IMR-90 (cell line): ENCODE results near the gene EPN3. TPM values are rescaled to one million over a fixed set of nuclear protein-coding genes. Genes with fewer than 3 reads are reported as not detected.

Experiments
- ATAC-seq: fragments of 200-7000 bp; cut with Tn5 transposase; 2 replicates; pipeline ENCODE4 v1.9.1; 2020; ENCODE audit warnings: low read depth, mild to moderate bottlenecking, moderate library complexity
- BruUV-seq: library from RNA; stranded (reverse); fragments of 400-500 nt; replicated peaks from 2 replicates; lab custom pipeline; 2021; lab: Mats Ljungman, UMichigan
- CTCF ChIA-PET: fragments of 300-600 bp; formaldehyde crosslinking; extraction: SDS; loops from one replicate; lab custom pipeline; 2021; ENCODE audit warnings: antibody characterized with exemption; lab: Yijun Ruan, JAX
- POLR2A ChIA-PET: fragments of 300-600 bp; sonication (Branson Sonifier 250); formaldehyde crosslinking; loops from one replicate; lab custom pipeline; 2022; ENCODE audit warnings: antibody characterized with exemption; ENCODE audit not compliant: unreplicated experiment; lab: Charles Lee
- DNase-seq: peaks from one replicate; pipeline ENCODE4 v3.0.0; 2013
- H2AFZ ChIP-seq: replicated peaks from 2 replicates; pipeline ENCODE3; 2013; ENCODE audit warnings: low read length, mild to moderate bottlenecking; ENCODE audit not compliant: poor library complexity
- H2AK5ac ChIP-seq: 2 replicates; pipeline ENCODE4 v1.6.1; 2013; ENCODE audit warnings: low read depth, low read length, inconsistent platforms
- H2AK9ac ChIP-seq: replicated peaks from 2 replicates; pipeline ENCODE3; 2013; ENCODE audit warnings: mild to moderate bottlenecking, low read depth, low read length, moderate library complexity; ENCODE audit not compliant: poor library complexity
- H2BK120ac ChIP-seq: 2 replicates; pipeline ENCODE4 v1.6.1; 2013; ENCODE audit warnings: low read depth, low read length, inconsistent platforms
- H2BK15ac ChIP-seq: 3 replicates; pipeline ENCODE4 v1.6.1; 2013; ENCODE audit warnings: low read depth, low read length, inconsistent platforms
- H2BK20ac ChIP-seq: 2 replicates; pipeline ENCODE4 v1.6.1; 2013; ENCODE audit warnings: low read depth, mild to moderate bottlenecking, inconsistent platforms, low read length, moderate library complexity
- H2BK5ac ChIP-seq: 2 replicates; pipeline ENCODE4 v1.6.1; 2013; ENCODE audit warnings: mild to moderate bottlenecking, low read depth, low read length, inconsistent platforms; ENCODE audit not compliant: poor library complexity, severe bottlenecking
- H3K14ac ChIP-seq: replicated peaks from 2 replicates; pipeline ENCODE4 v1.6.1; 2013; ENCODE audit warnings: low read depth, low read length, inconsistent platforms
- H3K18ac ChIP-seq: 2 replicates; pipeline ENCODE4 v1.6.1; 2013; ENCODE audit warnings: low read depth, low read length, control low read depth
- H3K23ac ChIP-seq: 2 replicates; pipeline ENCODE4 v1.6.1; 2013; ENCODE audit warnings: low read depth, low read length, inconsistent platforms
- H3K27ac ChIP-seq: 2 replicates; pipeline ENCODE4 v1.5.1; 2013; ENCODE audit warnings: mild to moderate bottlenecking, control low read depth, low read length; ENCODE audit not compliant: insufficient read depth
- H3K27me3 ChIP-seq: 2 replicates; pipeline ENCODE4 v1.6.1; 2013; ENCODE audit warnings: low read length; ENCODE audit not compliant: control insufficient read depth, insufficient read depth
- H3K36me3 ChIP-seq: 2 replicates; pipeline ENCODE4 v1.6.1; 2013; ENCODE audit warnings: low read length, mixed read lengths; ENCODE audit not compliant: control insufficient read depth, insufficient read depth
- H3K4ac ChIP-seq: 2 replicates; pipeline ENCODE4 v1.6.1; 2013; ENCODE audit warnings: low read depth, low read length, inconsistent platforms
- H3K4me1 ChIP-seq: 2 replicates; pipeline ENCODE4 v1.6.1; 2013; ENCODE audit warnings: low read length, mixed read lengths; ENCODE audit not compliant: control insufficient read depth, insufficient read depth
- H3K4me2 ChIP-seq: 2 replicates; pipeline ENCODE4 v1.6.1; 2013; ENCODE audit warnings: low read depth, mild to moderate bottlenecking, control low read depth, low read length, moderate library complexity
- H3K4me3 ChIP-seq: 2 replicates; pipeline ENCODE4 v1.5.1; 2013; ENCODE audit warnings: low read depth, mild to moderate bottlenecking, control low read depth, low read length, moderate library complexity; ENCODE audit not compliant: insufficient read depth
- H3K56ac ChIP-seq: 2 replicates; pipeline ENCODE4 v1.6.1; 2013; ENCODE audit warnings: low read length, inconsistent platforms; ENCODE audit not compliant: insufficient read depth; ENCODE audit errors: extremely low read depth
- H3K79me1 ChIP-seq, 2 experiments: 2 replicates each; pipeline ENCODE4 v1.6.1; 2013; ENCODE audit warnings: low read length in 2 of 2, inconsistent platforms in 1 of 2, low read depth in 1 of 2
- H3K9ac ChIP-seq: 2 replicates; pipeline ENCODE4 v1.6.1; 2013; ENCODE audit warnings: low read depth, low read length, control low read depth
- H3K9me1 ChIP-seq: 2 replicates; pipeline ENCODE4 v1.6.1; 2013; ENCODE audit warnings: low read length, inconsistent platforms; ENCODE audit not compliant: insufficient read depth
- H3K9me3 ChIP-seq: 2 replicates; pipeline ENCODE4 v1.6.1; 2013; ENCODE audit warnings: low read length; ENCODE audit not compliant: control insufficient read depth, insufficient read depth
- H4K20me1 ChIP-seq: 2 replicates; pipeline ENCODE4 v1.6.1; 2013; ENCODE audit warnings: low read length, inconsistent platforms; ENCODE audit not compliant: insufficient read depth
- H4K5ac ChIP-seq: 2 replicates; pipeline ENCODE4 v1.6.1; 2013; ENCODE audit warnings: mild to moderate bottlenecking, low read depth, low read length, control low read depth
- H4K8ac ChIP-seq, 2 experiments: 2 replicates each; pipeline ENCODE4 v1.6.1; 2013; ENCODE audit warnings: low read depth in 2 of 2, low read length in 2 of 2, control low read depth in 1 of 2, inconsistent platforms in 1 of 2
- H4K91ac ChIP-seq: 2 replicates; pipeline ENCODE4 v1.6.1; 2013; ENCODE audit warnings: low read depth, low read length, inconsistent platforms; ENCODE audit not compliant: insufficient read depth
- CEBPB ChIP-seq: IDR thresholded peaks from 2 replicates; pipeline ENCODE4 v1.6.1; 2012; ENCODE audit warnings: low read depth, low read length, improper control_type of control experiment
- CHD1 ChIP-seq: IDR thresholded peaks from 2 replicates; pipeline ENCODE4 v1.6.1; 2012; ENCODE audit warnings: low read depth, low read length, improper control_type of control experiment
- CTCF ChIP-seq: conservative IDR thresholded peaks from 2 replicates; pipeline ENCODE4 v1.5.1; 2012; ENCODE audit warnings: mild to moderate bottlenecking, low read depth, low read length, improper control_type of control experiment
- ELK1 ChIP-seq: fragments of 150-350 bp; IDR thresholded peaks from 2 replicates; pipeline ENCODE4 v1.6.1; 2016; ENCODE audit warnings: low read depth, mild to moderate bottlenecking, low read length, moderate library complexity, borderline replicate concordance
- FOS ChIP-seq: fragments of 150-350 bp; IDR thresholded peaks from 2 replicates; pipeline ENCODE4 v1.6.1; 2016; ENCODE audit warnings: low read depth, low read length
- MAFK ChIP-seq: IDR thresholded peaks from 2 replicates; pipeline ENCODE4 v1.6.1; 2012; ENCODE audit warnings: low read depth, low read length, improper control_type of control experiment
- MXI1 ChIP-seq: IDR thresholded peaks from 2 replicates; pipeline ENCODE4 v1.6.1; 2012; ENCODE audit warnings: low read depth, mild to moderate bottlenecking, low read length, moderate library complexity, borderline replicate concordance
- NFE2L2 ChIP-seq: fragments of 150-350 bp; IDR thresholded peaks from 2 replicates; pipeline ENCODE4 v1.6.1; 2016; ENCODE audit warnings: low read depth, mild to moderate bottlenecking, low read length
- POLR2A ChIP-seq: IDR thresholded peaks from 2 replicates; pipeline ENCODE4 v1.6.1; 2012; ENCODE audit warnings: mild to moderate bottlenecking, low read depth, low read length
- RAD21 ChIP-seq: IDR thresholded peaks from 2 replicates; pipeline ENCODE4 v1.6.1; 2012; ENCODE audit warnings: low read length, improper control_type of control experiment
- RCOR1 ChIP-seq: IDR thresholded peaks from 2 replicates; pipeline ENCODE4 v1.6.1; 2012; ENCODE audit warnings: mild to moderate bottlenecking, low read length, improper control_type of control experiment; ENCODE audit not compliant: insufficient replicate concordance
- SMC3 ChIP-seq: fragments of 150-350 bp; IDR thresholded peaks from 2 replicates; pipeline ENCODE4 v1.6.1; 2016; ENCODE audit warnings: low read depth, mild to moderate bottlenecking, antibody characterized with exemption, low read length, moderate library complexity
- USF2 ChIP-seq: fragments of 150-350 bp; IDR thresholded peaks from 2 replicates; pipeline ENCODE4 v1.6.1; 2017; ENCODE audit warnings: mild to moderate bottlenecking, antibody characterized with exemption, low read length, low read depth
- WGBS, 2 experiments: methylation state at CpG; one replicate each; pipeline versions ENCODE4 v1.1.5 to v1.1.7; 2013; ENCODE audit warnings: missing lambda C conversion rate in 2 of 2; ENCODE audit not compliant: insufficient read length in 1 of 2; ENCODE audit errors: extremely low coverage in 2 of 2; 5-methylcytosine and 5-hydroxymethylcytosine counted together
- dilution Hi-C: fragments of 300-500 bp; cut with HindIII; formaldehyde crosslinking; loops from one replicate; pipeline ENCODE4 v1.14.3; 2018; ENCODE audit warnings: low sequenced_read_pairs; ENCODE audit not compliant: unreplicated experiment
- in situ Hi-C: fragments of 300-500 bp; cut with MboI; formaldehyde crosslinking; loops from 3 replicates; pipeline ENCODE4 v1.14.3; 2019; ENCODE audit warnings: low sequenced_read_pairs, inconsistent platforms, mixed read lengths
- intact Hi-C: fragments of 100-400 bp; cut with micrococcal nuclease; formaldehyde crosslinking; loops from 2 replicates; pipeline ENCODE4 v1.10.0; 2022
- polyA plus RNA-seq, 3 experiments: library from polyadenylated mRNA; depleted of rRNA; stranded (reverse); fragments of >200 nt; gene quantifications; 2 replicates each; pipeline ENCODE4 v1.2.3, GENCODE V29; 2012; ENCODE audit warnings: low replicate concordance in 1 of 3
- total RNA-seq: library from RNA; depleted of rRNA; stranded (reverse); fragments of >200 nt; gene quantifications from 2 replicates; pipeline ENCODE4 v1.2.3, GENCODE V29; 2012

The EPN3 gene
- total and polyA plus RNA-seq, 2 of the 4 experiments (the other 2 are of a cell fraction): 0.09 TPM; not detected in 1

- Histone ChIP-seq H3K4me3 (no peak overlapping the region), H3K56ac (no peak overlapping the region), H3K27ac (no peak overlapping the region), H3K4ac (no peak overlapping the region), H2AK5ac (no peak overlapping the region), H3K4me2 (no peak overlapping the region), H3K4me1 (no peaks in the 10 kb centered on the region), H3K18ac (no peak overlapping the region), H2AK9ac (no peak overlapping the region), H4K8ac (no peak overlapping the region), H3K9me3 (no peaks in the 10 kb centered on the region), H4K5ac (no peak overlapping the region), H2BK15ac (no peak overlapping the region), H2BK120ac (no peak overlapping the region), H3K9me1 (no peaks in the 10 kb centered on the region), H3K79me1 (no peaks in the 10 kb centered on the region), H2AFZ (no peak overlapping the region), H3K23ac (no peak overlapping the region), H3K9ac (no peak overlapping the region), H3K14ac (no peak overlapping the region), H2BK5ac (no peak overlapping the region), H4K20me1 (no peaks in the 10 kb centered on the region), H2BK20ac (no peak overlapping the region), H4K91ac (no peak overlapping the region), H3K27me3 (peaks cover 57% of the 10 kb centered on the region), H3K36me3 (no peaks in the 10 kb centered on the region)
- WGBS, 2 experiments: 60% methylated on average over 5 of the region's 8 CpGs; no CpG with 5 or more reads in 1 of the 2 experiments
- CTCF ChIA-PET: no interaction called here
- TF ChIP-seq FOS (no peak), MAFK (no peak), POLR2A (no peak), CHD1 (no peak), RAD21 (no peak), ELK1 (no peak), RCOR1 (no peak), USF2 (no peak), MXI1 (no peak), CTCF (no peak), CEBPB (no peak), SMC3 (no peak), NFE2L2 (no peak)
- no TSS peak for BruUV-seq
- in situ Hi-C loops: no loop called here
- ATAC-seq (no peak), DNase-seq (no peak)
- dilution Hi-C loops: no loop called here
- POLR2A ChIA-PET: no interaction called here
- intact Hi-C loops: no loop called here
Observed at GRCh38 chr17:50570032-50570431, 37.5 kb downstream of the EPN3 start.
